GM12878 (cell line): ENCODE results near the gene POLD1. TPM values are rescaled to one million over a fixed set of nuclear protein-coding genes. Genes with fewer than 3 reads are reported as not detected.

Experiments
- ATAC-seq: fragments of 200-7000 bp; cut with Tn5 transposase; 3 replicates; pipeline ENCODE4 v1.9.1; 2020; ENCODE audit warnings: mild to moderate bottlenecking, moderate library complexity
- BruUV-seq: library from RNA; stranded (reverse); fragments of 400-500 nt; replicated peaks from 2 replicates; lab custom pipeline; 2021; lab: Mats Ljungman, UMichigan
- CTCF ChIA-PET: fragments of 300-600 bp; sonication (Branson Sonifier 250); formaldehyde crosslinking; extraction: SDS; loops from one replicate; lab custom pipeline; 2021; ENCODE audit warnings: inconsistent platforms; lab: Yijun Ruan, JAX
- POLR2A ChIA-PET: fragments of 350-600 bp; formaldehyde crosslinking; extraction: SDS; loops from one replicate; lab custom pipeline; 2021; ENCODE audit warnings: inconsistent platforms; lab: Charles Lee
- RAD21 ChIA-PET: fragments of 300-600 bp; sonication (Branson Sonifier 250); formaldehyde crosslinking; loops from one replicate; lab custom pipeline; 2023; ENCODE audit warnings: antibody characterized with exemption; ENCODE audit not compliant: unreplicated experiment; lab: Charles Lee
- SMC1A ChIA-PET: fragments of 300-600 bp; sonication (Branson Sonifier 250); formaldehyde crosslinking; loops from one replicate; lab custom pipeline; 2023; ENCODE audit not compliant: unreplicated experiment, uncharacterized antibody; lab: Charles Lee
- DNase-seq: peaks from one replicate; pipeline ENCODE4 v3.0.0-alpha.2; 2011; ENCODE audit warnings: low read depth, low spot score
- FAIRE-seq: peaks from 3 replicates; lab custom pipeline; 2011; peaks lifted over from hg19 to GRCh38; lab: Jason Lieb, UNC
- H2AFZ ChIP-seq: 2 replicates; pipeline ENCODE4 v1.6.0; 2011; ENCODE audit warnings: low read depth, low read length, control low read depth; ENCODE audit not compliant: control insufficient read depth
- H3K27ac ChIP-seq: 2 replicates; pipeline ENCODE4 v1.5.1; 2011; ENCODE audit warnings: control low read depth; ENCODE audit not compliant: control insufficient read depth, insufficient read depth
- H3K27me3 ChIP-seq, 2 experiments: replicated peaks in 1 of 2; 2 replicates each; pipeline versions ENCODE4 v1.6.0 to v1.6.1; 2011; ENCODE audit warnings: low read length in 1 of 2; ENCODE audit not compliant: control insufficient read depth in 2 of 2, insufficient read depth in 2 of 2
- H3K36me3 ChIP-seq, 2 experiments: 2 replicates each; pipeline ENCODE4 v1.5.1; 2011; ENCODE audit warnings: low read length in 1 of 2; ENCODE audit not compliant: control insufficient read depth in 2 of 2, insufficient read depth in 2 of 2
- H3K4me1 ChIP-seq: 2 replicates; pipeline ENCODE4 v1.6.1; 2011; ENCODE audit warnings: mild to moderate bottlenecking, low read length, moderate library complexity, mixed read lengths; ENCODE audit not compliant: control insufficient read depth, insufficient read depth
- H3K4me2 ChIP-seq: 2 replicates; pipeline ENCODE4 v1.6.0; 2011; ENCODE audit warnings: control low read depth; ENCODE audit not compliant: control insufficient read depth, insufficient read depth
- H3K4me3 ChIP-seq: fragments of 200-600 bp; sonication (generic); 2 replicates; pipeline ENCODE4 v1.5.1; 2016
- H3K79me2 ChIP-seq: 2 replicates; pipeline ENCODE4 v1.6.0; 2011; ENCODE audit warnings: low read length; ENCODE audit not compliant: control insufficient read depth, insufficient read depth
- H3K9ac ChIP-seq: 2 replicates; pipeline ENCODE4 v1.8.0; 2011; ENCODE audit warnings: low read length, control low read depth, mixed read lengths; ENCODE audit not compliant: control insufficient read depth, insufficient read depth
- H3K9me3 ChIP-seq: replicated peaks from 3 replicates; pipeline ENCODE4 v1.5.1; 2011; ENCODE audit warnings: mild to moderate bottlenecking, low read length; ENCODE audit not compliant: control insufficient read depth, insufficient read depth
- H4K20me1 ChIP-seq: 2 replicates; pipeline ENCODE4 v1.6.0; 2011; ENCODE audit not compliant: control insufficient read depth, insufficient read depth
- BRCA1 ChIP-seq: IDR thresholded peaks from 2 replicates; pipeline ENCODE4 v1.6.1; 2011; ENCODE audit warnings: low read depth, low read length, improper control_type of control experiment
- ESRRA ChIP-seq: IDR thresholded peaks from 2 replicates; pipeline ENCODE4 v1.6.1; 2012; ENCODE audit warnings: mild to moderate bottlenecking, low read length, improper control_type of control experiment
- NBN ChIP-seq: fragments of 450-650 bp; IDR thresholded peaks from 2 replicates; pipeline ENCODE4 v1.6.1; 2016
- PRDM15 ChIP-seq: fragments of 450-650 bp; formaldehyde crosslinking; IDR thresholded peaks from 2 replicates; pipeline ENCODE4 v1.4.0; 2020; ENCODE audit warnings: mild to moderate bottlenecking, moderate library complexity
- SUZ12 ChIP-seq: fragments of 200-600 bp; sonication (generic); IDR thresholded peaks from one replicate; pipeline ENCODE4 v1.6.1; 2018; ENCODE audit warnings: antibody characterized with exemption, mild to moderate bottlenecking; ENCODE audit not compliant: unreplicated experiment
- USF1 ChIP-seq: IDR thresholded peaks from 2 replicates; pipeline ENCODE4 v1.6.1; 2011; ENCODE audit warnings: borderline replicate concordance, low read depth, mild to moderate bottlenecking, moderate library complexity, mixed read lengths, low read length; ENCODE audit not compliant: insufficient read depth; ENCODE audit errors: extremely low read length
- WGBS: methylation state at CpG from one replicate; pipeline ENCODE4 v1.1.6; 2016; ENCODE audit warnings: low lambda C conversion rate; ENCODE audit not compliant: insufficient replicate concordance, insufficient coverage; ENCODE audit errors: missing lambda C conversion rate; 5-methylcytosine and 5-hydroxymethylcytosine counted together
- in situ Hi-C: fragments of 300-500 bp; cut with MboI; formaldehyde crosslinking; loops from 9 replicates; pipeline ENCODE4 v1.14.3; 2018; ENCODE audit warnings: mixed read lengths
- intact Hi-C: fragments of 100-400 bp; cut with micrococcal nuclease; formaldehyde crosslinking; loops from one replicate; pipeline ENCODE4 v1.14.2; 2022; ENCODE audit not compliant: unreplicated experiment
- polyA plus RNA-seq, 11 experiments: library from polyadenylated mRNA; depleted of rRNA in 4 of 11; unstranded in 6 of 11; stranded (reverse) in 5 of 11; fragments of >200 nt; fragmentation: Nextera tagmentation in 4 of 11; fragmentation: Illumina TruSeq in 1 of 11; extraction: Ambion mirVana in 4 of 11; extraction: Trizol in 1 of 11; gene quantifications; 1 replicate in 1 of 11; 2 replicates in 10 of 11; pipeline versions ENCODE4 v1.2.1 to v1.2.3, GENCODE V29; 2011 to 2016; ENCODE audit warnings: inconsistent platforms in 2 of 11, missing spikeins in 2 of 11, low read depth in 1 of 11
- total RNA-seq, 4 experiments: library from RNA; depleted of rRNA in 3 of 4; stranded (reverse); fragments of >200 nt in 3 of 4; fragmentation: Illumina TruSeq in 1 of 4; extraction: Trizol in 1 of 4; gene quantifications; 2 replicates each; pipeline versions ENCODE4 v1.2.1 to v1.2.3, GENCODE V29; 2013 to 2021
- TF ChIP-seq, protein P1 (sequence below): IDR thresholded peaks from 2 replicates; pipeline ENCODE4 v1.6.1; 2011; ENCODE audit warnings: borderline replicate concordance, low read depth, mild to moderate bottlenecking, moderate library complexity, low read length; ENCODE audit not compliant: insufficient read depth, poor library complexity, severe bottlenecking

The POLD1 gene
- total and polyA plus RNA-seq, 10 of the 15 experiments (the other 5 are each of a cell fraction or from before 2014, with no cell fraction given), result 0.76 to 165 (median 63.4) TPM

DNA sequence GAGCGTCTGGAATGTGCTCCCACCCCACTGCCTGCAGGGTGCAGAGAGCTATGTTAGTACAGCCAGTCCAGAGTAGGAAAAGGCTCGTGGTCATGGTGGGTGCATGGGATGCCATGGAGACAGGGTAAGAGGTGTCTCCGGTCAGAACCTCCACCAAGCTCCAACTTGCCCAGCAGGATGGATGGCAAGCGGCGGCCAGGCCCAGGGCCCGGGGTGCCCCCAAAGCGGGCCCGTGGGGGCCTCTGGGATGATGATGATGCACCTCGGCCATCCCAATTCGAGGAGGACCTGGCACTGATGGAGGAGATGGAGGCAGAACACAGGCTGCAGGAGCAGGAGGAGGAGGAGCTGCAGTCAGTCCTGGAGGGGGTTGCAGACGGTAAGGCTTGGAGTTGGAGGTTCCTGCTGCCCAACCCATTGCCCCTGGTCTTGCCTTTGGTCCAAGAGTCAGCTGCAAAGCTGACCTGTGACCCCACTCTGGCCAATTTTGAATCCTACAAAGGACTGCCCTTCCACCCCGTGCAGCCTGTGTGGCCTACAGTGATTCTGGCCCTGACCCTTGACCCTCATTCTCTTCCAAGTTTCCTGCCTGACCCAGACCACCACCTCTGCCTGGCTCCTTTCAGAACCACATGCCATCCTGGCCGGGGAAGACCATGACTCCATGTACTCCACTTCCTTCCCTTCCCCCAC lies 14.7 kb downstream of the POLD1 start (continued):
- TF ChIP-seq SUZ12 (no peak), PRDM15 (CRISPR knock-in tag) (no peak)

DNA sequence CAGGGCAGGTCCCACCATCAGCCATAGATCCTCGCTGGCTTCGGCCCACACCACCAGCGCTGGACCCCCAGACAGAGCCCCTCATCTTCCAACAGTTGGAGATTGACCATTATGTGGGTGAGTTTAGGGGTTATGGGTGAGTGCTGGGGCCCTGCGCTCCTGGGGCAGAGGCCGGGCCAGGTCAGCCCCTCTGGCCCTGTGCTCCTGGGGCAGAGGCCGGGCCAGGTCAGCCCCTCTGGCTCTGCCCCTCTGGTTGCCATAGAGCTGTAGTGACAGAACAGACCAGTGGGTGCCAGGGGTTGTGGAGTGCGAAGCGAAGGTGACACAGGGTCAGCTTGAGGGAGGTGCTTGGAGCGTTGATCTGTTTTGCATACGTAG lies 15.2 kb downstream of the POLD1 start:
- ChIA-PET POLR2A (interaction anchor here (0.6 kb wide), 1 partner anchor 410 kb away, joined by 3 read pairs; no protein-coding TSS in a partner anchor), SMC1A (interaction anchor here (0.9 kb wide), 1 partner anchor 30 kb away, joined by 3 read pairs; no protein-coding TSS in a partner anchor), RAD21 (interaction anchor here (0.9 kb wide), 1 partner anchor 14 kb away, joined by 5 read pairs; no protein-coding TSS in a partner anchor), CTCF (no interaction called here)
- Histone ChIP-seq H4K20me1 (no peaks in the 10 kb centered on the region), H3K4me3 (no peak overlapping the region), H3K27me3 (no peaks in the 10 kb centered on the region), H3K4me1 (no peaks in the 10 kb centered on the region), H3K4me2 (no peak overlapping the region), H2AFZ (no peak overlapping the region), H3K9ac (no peak overlapping the region), H3K27ac (no peak overlapping the region), H3K36me3 (peaks cover 0 to 34% of the 10 kb centered on the region in 2 experiments; a peak in 2 of 4 replicates), H3K9me3 (no peaks in the 10 kb centered on the region), H3K79me2 (no peaks in the 10 kb centered on the region; the same call in 1 of the 2 replicates)
- BruUV-seq, result no TSS peak
- ATAC-seq, result no peak
- 99% methylated on average over 10 of the region's 10 CpGs for WGBS
- no peak for FAIRE-seq
- TF ChIP-seq NBN (no peak), BRCA1 (no peak), USF1 (no peak), ESRRA (no peak)
- TF ChIP-seq, protein P1, sequence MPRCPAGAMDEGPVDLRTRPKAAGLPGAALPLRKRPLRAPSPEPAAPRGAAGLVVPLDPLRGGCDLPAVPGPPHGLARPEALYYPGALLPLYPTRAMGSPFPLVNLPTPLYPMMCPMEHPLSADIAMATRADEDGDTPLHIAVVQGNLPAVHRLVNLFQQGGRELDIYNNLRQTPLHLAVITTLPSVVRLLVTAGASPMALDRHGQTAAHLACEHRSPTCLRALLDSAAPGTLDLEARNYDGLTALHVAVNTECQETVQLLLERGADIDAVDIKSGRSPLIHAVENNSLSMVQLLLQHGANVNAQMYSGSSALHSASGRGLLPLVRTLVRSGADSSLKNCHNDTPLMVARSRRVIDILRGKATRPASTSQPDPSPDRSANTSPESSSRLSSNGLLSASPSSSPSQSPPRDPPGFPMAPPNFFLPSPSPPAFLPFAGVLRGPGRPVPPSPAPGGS, result no peak
- in situ Hi-C loops, result no loop called here
- DNase-seq, result no peak
- intact Hi-C loops, result no loop called here
